Astrocyte of the spinal cord (primary cell): ENCODE measurements around the gene EFNA1.

Experiments
- DNase-seq: peaks from one replicate; pipeline ENCODE4 v3.0.0; 2011; ENCODE audit warnings: low read depth, low spot score
- H3K4me3 ChIP-seq: 2 replicates; pipeline ENCODE4 v1.5.1; 2011; ENCODE audit warnings: low read depth, mild to moderate bottlenecking, low read length, moderate library complexity
- in situ Hi-C: cut with HindIII; loops from 2 replicates; pipeline ENCODE4 v1.10.0; 2017; ENCODE audit warnings: low sequenced_read_pairs
- TF ChIP-seq, protein P1 (sequence below): IDR thresholded peaks from 2 replicates; pipeline ENCODE4 v1.5.1; 2012; ENCODE audit warnings: low read depth, mild to moderate bottlenecking, low read length, inconsistent platforms

EFNA1 gene

DNA sequence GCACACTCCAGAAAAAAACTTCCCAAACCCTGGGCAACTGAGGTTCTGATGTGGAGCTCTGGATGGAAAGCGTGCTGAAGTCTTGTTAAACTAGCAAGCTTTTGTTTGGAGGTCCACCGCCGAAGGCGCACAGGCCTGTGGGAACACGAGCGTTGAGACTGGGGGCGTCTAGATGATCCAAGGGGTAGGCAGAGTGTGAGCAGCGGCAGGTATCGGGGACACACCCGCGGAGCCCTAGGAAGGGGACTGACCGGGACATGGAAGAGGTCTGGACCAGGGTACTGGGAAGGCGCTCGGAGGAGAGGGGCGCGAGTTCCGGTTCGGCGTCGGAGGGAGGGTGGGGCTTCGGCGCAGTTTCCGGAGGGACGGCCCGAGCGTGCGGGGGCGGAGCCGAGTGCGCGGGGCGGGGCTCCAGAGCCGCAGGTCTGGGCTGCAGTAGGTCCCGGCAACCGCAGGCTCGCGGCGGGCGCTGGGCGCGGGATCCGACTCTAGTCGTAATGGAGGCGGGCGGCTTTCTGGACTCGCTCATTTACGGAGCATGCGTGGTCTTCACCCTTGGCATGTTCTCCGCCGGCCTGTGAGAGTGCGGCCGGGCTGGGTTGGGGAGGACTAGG, 7.8 kb downstream of the EFNA1 start, which contains the start of gene SLC50A1:
Gene SLC50A1 (plus strand): TSS at position 438 of the 614 bp plus-strand sequence. CDS start 60 bp downstream, at position 498.
- in situ Hi-C loops = no loop called here
- peak within 1 kb of the TSS; percentile 83 for H3K4me3 ChIP-seq
- DNase-seq = peak; percentile 95
- TF ChIP-seq, protein P1, sequence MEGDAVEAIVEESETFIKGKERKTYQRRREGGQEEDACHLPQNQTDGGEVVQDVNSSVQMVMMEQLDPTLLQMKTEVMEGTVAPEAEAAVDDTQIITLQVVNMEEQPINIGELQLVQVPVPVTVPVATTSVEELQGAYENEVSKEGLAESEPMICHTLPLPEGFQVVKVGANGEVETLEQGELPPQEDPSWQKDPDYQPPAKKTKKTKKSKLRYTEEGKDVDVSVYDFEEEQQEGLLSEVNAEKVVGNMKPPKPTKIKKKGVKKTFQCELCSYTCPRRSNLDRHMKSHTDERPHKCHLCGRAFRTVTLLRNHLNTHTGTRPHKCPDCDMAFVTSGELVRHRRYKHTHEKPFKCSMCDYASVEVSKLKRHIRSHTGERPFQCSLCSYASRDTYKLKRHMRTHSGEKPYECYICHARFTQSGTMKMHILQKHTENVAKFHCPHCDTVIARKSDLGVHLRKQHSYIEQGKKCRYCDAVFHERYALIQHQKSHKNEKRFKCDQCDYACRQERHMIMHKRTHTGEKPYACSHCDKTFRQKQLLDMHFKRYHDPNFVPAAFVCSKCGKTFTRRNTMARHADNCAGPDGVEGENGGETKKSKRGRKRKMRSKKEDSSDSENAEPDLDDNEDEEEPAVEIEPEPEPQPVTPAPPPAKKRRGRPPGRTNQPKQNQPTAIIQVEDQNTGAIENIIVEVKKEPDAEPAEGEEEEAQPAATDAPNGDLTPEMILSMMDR = no peak

DNA sequence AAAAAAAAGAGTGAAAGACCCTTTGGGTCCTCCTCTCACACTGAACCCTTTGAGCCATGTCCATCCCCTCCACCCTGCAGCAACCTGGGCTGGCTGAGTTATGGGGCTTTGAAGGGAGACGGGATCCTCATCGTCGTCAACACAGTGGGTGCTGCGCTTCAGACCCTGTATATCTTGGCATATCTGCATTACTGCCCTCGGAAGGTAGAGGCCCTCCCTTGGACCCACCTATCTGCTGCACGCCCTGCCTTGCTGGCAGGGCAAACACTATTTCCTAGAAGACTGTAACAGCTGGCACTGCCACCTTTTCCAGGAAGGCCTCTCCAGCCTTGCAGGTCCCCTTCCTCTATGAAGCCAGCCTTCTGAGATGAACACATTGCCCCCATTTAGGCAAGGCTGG, 9.1 kb downstream of the EFNA1 start:
- in situ Hi-C loops = no loop called here
- TF ChIP-seq, protein P1 = no peak
- DNase-seq = no peak
- H3K4me3 ChIP-seq = peak overlapping the region; percentile 21

DNA sequence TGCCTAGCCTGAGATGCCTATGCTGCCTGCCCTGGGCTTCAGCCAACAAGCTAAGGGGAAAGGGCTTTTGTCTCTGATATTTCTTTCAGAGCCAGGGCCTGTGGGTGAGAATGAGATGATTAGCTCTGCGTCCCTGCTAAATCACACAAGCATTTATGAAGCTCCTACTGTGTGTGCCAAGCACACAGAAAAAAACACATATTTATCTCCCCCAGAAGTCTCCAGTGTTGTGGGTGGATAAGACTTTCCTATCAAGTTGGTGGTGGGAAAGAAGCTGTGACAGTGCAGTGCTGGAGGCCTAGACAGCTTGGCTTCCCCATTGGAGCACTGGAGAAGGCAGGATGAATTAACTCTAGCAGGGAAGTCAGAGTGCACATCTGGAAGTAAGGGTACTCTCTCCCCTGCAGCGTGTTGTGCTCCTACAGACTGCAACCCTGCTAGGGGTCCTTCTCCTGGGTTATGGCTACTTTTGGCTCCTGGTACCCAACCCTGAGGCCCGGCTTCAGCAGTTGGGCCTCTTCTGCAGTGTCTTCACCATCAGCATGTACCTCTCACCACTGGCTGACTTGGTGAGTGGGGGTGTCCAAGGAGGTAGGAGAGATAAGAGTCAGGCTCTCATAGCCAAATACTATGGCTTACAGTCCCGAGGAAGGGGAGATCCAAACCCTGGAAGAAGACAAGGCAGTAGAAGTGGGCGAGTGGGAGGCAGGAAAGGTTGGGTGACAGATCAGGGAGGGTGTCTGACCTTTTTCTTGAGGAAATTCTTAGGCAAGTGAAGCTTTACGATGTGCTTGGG, 9.7 kb downstream of the EFNA1 start:
- TF ChIP-seq, protein P1 = no peak
- no peak overlapping the region for H3K4me3 ChIP-seq
- in situ Hi-C loops = no loop called here
- no peak for DNase-seq

DNA sequence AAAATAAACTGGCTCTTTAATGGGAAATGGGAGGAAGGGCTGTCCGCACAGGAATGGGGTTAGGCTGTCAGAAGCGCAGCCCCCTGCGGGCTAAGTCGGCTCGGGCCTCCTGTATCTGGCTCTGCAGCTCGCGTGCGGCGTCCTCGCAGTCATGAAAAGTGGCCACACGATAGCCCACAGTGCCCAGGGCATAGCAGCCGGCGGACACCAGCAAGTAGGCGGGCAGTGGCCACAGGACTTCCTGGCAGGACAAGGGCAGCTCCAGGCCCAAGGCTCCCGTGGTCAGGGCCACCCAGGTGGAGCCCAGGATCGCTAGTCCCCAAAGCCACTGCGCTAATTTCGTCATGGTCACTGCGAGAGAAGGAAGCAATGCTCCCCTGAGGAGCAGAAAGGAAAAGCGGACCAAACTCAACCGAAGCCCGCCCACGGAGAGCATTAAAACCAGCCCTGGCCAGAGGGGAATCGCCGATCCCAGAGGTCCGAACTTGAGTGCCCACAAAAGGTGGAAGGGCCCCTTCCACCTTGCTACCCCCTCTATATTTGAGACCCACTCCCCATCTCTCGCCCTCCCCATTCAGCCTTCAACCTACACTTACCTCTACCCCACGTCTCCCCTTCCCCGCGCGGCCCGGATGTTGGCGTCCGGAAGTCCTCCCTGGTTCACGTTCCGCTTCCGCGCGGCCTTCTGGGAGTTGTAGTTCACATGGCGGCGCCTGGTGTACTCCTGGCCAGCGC, 12.4 kb downstream of the EFNA1 start, which contains the start of gene DPM3:
Gene DPM3 (minus strand): TSS at position 637 of the 735 bp plus-strand sequence. CDS start 291 bp downstream, at position 346.
- H3K4me3 ChIP-seq = peak within 1 kb of the TSS; percentile 87
- TF ChIP-seq, protein P1 = no peak
- peak; percentile 71 for DNase-seq
- in situ Hi-C loops = no loop called here

DNA sequence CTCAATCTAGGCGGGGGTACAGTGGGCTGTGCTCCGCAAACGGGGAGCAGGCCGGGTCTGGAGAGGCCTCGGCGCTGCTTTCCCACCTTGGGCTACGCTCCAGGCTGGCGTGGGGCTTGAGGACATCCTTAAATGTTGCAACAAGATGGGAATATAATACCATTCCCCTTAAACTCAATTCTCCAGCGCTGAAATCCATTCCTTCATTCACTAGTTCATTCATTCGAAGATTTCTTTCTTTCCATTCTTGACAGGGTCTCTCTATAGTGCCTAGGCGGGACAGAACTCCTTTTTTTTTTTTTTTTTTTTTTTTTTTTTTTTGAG, 12.9 kb downstream of the EFNA1 start:
- H3K4me3 ChIP-seq = peak overlapping the region; percentile 87
- in situ Hi-C loops = no loop called here
- DNase-seq = no peak
- TF ChIP-seq, protein P1 = no peak

DNA sequence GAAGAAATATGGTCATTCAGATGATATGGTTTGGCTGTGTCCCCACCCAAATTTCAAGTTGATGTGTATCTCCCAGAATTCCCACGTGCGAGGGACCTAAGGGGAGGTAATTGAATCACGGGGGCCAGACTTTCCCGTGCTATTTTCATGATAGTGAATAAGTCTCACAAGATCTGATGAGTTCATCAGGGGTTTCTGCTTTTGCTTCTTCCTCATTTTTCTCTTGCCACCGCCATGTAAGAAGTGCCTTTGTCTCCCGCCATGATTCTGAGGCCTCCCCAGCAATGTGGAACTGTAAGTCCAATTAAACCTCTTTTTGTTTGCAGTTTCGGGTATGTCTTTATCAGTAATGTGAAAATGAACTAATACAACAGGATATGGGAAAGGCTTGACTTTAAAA, 14.1 kb downstream of the EFNA1 start:
- TF ChIP-seq, protein P1 = no peak
- in situ Hi-C loops = no loop called here
- H3K4me3 ChIP-seq = no peak overlapping the region
- no peak for DNase-seq
